Thyroid gland (tissue), 4 donors: ENCODE results near the gene ACOX3.

ENCODE experiments used
- POLR2A ChIP-seq, 2 donors: fragments of 450-650 bp; IDR thresholded peaks; one replicate each; pipeline ENCODE4 v1.6.1; 2017; ENCODE audit warnings: antibody characterized with exemption in 2 of 2, mild to moderate bottlenecking in 2 of 2, moderate library complexity in 1 of 2
- TF ChIP-seq, protein P1 (sequence below), 6 experiments: fragments of 200-600 bp in 3 of 6; fragments of 450-650 bp in 3 of 6; sonication (generic) in 3 of 6; IDR thresholded peaks; one replicate each; pipeline ENCODE4 v1.5.1; 2016 to 2019; ENCODE audit warnings: antibody characterized with exemption in 6 of 6, mild to moderate bottlenecking in 2 of 6, inconsistent platforms in 1 of 6, moderate library complexity in 1 of 6

DNA sequence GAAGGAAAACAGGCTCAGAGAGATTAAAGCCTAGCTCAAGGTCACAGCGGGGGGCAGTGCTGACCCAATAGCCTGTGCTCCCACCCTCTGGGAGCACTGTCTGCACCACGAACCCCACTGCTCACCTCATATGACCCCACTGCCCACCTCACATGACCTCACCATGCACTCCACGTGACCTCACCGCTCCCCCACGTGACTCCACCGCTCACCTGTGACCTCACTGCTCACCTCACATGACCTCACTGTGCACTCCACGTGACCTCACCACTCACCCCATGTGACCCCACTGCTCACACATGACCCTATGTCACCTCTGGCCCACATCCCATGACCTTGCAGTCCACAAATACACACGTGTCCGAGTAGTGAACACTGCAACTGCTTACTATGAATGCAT lies 55.4 kb downstream of the ACOX3 start:
- TF ChIP-seq, protein P1, sequence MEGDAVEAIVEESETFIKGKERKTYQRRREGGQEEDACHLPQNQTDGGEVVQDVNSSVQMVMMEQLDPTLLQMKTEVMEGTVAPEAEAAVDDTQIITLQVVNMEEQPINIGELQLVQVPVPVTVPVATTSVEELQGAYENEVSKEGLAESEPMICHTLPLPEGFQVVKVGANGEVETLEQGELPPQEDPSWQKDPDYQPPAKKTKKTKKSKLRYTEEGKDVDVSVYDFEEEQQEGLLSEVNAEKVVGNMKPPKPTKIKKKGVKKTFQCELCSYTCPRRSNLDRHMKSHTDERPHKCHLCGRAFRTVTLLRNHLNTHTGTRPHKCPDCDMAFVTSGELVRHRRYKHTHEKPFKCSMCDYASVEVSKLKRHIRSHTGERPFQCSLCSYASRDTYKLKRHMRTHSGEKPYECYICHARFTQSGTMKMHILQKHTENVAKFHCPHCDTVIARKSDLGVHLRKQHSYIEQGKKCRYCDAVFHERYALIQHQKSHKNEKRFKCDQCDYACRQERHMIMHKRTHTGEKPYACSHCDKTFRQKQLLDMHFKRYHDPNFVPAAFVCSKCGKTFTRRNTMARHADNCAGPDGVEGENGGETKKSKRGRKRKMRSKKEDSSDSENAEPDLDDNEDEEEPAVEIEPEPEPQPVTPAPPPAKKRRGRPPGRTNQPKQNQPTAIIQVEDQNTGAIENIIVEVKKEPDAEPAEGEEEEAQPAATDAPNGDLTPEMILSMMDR (IDR thresholded peaks at IDR 0.05): no peak
- no peak for TF ChIP-seq POLR2A (IDR thresholded peaks at IDR 0.05)
